GM18951 (cell line): Measurements from ENCODE around the gene UROS.
A peak's percentile ranks its signal among the peaks of the same experiment; 100 is the strongest.

Experiments
- POLR2A ChIP-seq: IDR thresholded peaks from 4 replicates; pipeline ENCODE4 v1.6.1; 2011; ENCODE audit warnings: mild to moderate bottlenecking; ENCODE audit not compliant: insufficient read length, insufficient read depth; ENCODE audit errors: extremely low read depth
- in situ Hi-C: fragments of 300-500 bp; cut with MboI; formaldehyde crosslinking; loops from one replicate; pipeline ENCODE4 v1.12.0; 2022; ENCODE audit warnings: low sequenced_read_pairs, mixed read lengths, inconsistent platforms; ENCODE audit not compliant: unreplicated experiment

The UROS gene

DNA sequence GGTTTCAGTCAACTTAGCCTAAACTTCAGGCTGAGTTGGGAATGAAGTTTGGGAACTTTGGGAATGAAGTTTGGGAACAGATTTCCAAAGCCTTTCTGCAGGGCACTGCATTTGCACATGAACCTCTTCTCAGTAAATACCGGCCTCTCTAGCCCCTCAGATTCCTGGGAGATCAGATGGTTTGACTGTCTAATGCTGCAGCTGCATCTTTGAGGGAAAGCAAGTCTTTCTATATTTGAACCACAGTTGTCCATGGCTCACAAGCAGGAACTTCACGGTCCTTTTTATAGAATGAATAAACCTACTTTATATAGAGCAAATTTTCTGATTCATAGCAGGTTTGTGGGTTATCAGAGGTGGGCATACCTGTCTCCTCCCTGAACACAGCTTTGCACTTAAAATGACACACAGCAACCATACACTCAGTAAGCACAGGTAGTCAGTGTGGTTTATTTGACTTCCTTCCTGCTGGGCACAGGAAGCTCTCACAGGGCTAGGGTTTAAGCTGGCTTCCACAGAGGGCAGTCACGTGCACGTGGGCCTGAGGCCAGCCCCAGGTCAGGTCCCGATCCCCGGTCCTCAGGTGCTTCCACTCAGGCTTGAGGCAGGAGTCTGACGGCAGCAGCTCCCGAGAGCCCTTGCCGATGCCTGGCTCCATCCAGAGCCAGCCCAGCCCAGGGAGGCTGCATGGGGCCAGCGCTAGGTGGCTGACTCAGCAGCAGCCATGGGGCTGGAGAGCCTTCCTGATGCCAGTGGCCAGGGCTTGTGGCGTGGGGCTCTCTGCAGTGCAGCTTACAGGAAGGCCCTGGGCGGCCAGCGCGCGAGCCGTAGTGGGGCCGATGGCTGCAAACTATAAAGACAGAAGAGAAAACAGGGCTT lies 34.7 kb downstream of the UROS start:
- no peak for TF ChIP-seq POLR2A
- in situ Hi-C loops = no loop called here

DNA sequence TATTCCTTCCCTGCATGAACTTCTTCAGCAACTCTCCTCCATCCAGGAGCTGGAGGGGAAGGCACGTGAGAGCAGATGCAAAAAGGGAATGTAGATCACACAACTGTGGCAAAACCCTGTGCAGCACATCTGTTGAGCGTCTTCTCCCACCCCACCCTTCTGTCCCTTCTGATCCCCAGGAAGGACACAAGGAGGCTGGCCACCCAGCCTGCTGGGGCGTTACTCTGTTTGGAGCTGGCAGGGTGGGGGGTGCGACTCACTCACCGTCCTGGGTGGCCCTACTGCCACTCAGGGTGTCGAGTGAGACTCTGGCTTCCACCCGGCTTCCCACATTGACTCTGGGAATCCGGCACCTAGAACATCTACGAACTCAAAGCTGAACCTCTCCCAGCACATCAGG lies 37.3 kb downstream of the UROS start:
- no peak for TF ChIP-seq POLR2A
- in situ Hi-C loops = no loop called here

DNA sequence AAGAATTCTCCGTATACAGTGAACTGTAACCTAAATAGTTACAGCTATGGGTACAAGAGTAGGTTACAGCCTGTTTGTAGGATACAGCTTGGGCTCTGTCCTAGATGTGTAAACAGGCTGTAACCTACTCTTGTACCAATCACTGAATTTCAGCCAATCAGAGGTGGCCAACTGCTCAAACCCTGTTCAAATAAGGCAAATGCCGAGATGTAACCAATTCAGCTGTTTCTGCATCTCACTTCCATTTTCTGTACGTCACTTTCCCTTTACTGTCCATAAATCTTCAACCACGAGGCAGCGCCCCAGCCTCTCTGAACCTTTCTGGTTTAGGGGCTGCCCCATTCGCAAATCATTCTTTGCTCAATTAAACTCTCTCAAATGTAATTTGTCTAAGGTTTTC lies 39.1 kb downstream of the UROS start:
- in situ Hi-C loops = no loop called here

GRCh38 chr10:125783408-125783807 lies 39.6 kb downstream of the UROS start:
- in situ Hi-C loops = no loop called here

More for the DNA sequence above, 39.1 kb downstream of the UROS start:
- peak; percentile 14 for TF ChIP-seq POLR2A

DNA sequence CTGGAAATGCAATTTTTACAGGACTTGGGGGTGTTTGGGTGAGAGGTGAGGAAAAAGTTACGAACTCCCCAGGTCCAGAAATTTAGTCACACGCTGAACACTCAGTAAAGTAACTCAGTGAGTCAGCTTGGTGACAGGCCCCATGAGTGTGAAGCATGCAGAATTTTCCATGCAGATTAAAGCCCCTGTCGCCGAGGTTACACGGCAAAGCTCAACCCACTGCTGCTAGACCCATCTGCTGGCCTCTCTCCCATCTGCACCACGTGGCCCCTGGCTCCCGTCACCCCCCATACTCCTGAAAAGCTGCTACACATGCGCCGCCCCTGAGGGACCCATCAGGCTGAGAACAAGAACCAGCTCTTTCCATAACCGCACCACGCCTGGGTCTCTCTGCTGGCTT lies 40.4 kb downstream of the UROS start:
- TF ChIP-seq POLR2A = no peak
- in situ Hi-C loops = no loop called here

More at GRCh38 chr10:125783408-125783807, 39.6 kb downstream of the UROS start:
- TF ChIP-seq POLR2A = no peak

DNA sequence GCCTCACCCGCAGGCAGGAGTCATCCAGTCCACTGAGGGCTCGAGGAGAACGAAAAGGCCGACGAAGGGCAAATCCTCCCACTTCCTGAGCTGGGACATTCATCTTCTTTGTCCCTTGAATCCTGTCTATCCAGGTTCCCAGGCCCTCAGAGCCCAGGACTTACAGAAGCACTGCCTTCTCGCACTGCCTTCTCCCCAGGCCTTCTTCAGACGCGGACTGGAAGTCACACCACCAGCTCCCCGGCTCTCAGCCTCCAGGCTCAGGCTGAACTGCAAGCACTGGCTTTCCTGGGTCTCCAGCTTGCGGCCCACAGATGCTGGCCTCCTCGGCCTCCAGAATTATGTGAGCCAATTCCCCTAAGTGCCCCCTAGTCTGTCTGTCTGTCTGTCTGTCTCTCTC lies 41.0 kb downstream of the UROS start:
- TF ChIP-seq POLR2A = no peak
- in situ Hi-C loops = no loop called here

- in situ Hi-C loops = no loop called here
- no peak for TF ChIP-seq POLR2A
These were observed 41.7 kb downstream of the UROS start for GRCh38 chr10:125781374-125781773.

DNA sequence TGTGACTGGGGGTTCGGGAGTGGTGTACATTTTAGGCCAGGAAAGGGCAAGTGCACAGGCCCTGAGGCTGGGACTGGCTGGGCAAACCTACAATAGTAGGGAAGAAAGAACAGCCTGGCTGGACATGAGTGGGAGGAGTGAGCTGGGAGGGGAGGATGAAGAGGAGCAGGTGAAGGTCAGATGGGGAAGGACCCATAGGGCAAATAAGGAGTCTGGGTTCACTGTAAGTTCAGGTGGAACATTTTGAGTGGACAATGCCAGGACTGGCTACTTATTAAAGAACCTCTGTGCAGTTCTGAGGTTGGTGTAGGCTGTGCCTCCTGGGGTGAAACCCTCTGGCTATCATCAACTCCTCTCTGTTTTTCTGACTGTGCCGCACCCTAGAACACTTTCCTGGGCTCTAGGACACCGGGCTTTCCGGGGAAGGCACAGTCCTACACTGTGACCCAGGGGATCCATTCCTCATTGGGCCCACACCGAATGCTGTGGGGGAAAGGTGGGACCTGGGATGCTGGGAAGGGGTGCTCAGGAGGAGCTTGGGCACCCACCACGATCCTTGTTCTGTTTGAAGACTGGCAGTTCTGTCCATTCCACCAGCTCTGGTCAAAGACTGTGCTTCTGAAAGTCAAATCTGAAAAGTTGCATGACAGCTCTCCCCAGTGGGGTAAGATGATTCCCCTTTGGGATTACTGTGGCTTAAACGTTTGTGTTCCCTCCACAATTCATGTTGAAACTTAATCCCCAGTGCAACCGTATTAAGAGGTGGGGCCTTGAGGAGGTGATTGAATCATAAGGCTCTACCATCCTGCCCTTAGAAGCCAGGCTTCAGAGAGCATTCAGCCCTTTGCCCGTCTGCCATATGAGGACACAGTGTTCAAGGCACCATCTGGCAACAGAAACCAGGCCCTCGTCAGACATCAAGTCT lies 43.4 kb downstream of the UROS start:
- in situ Hi-C loops = no loop called here
- no peak for TF ChIP-seq POLR2A

DNA sequence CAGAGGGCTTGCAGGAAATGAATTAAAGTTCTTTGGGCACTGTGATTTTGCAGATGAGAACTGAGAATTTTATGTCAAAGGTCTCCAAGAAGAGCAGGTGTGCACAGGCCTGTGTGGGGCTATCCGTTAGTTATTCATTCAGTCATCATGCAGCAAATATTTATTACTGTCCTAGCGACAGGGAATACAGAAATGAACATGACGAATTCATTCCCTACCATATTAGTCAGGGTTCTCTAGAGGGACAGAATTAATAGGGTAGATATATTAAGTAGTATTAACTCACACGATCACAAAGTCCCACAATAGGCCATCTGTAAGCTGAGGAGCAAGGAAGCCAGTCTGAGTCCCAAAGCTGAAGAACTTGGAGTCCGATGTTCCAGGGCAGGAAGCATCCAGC lies 44.5 kb downstream of the UROS start:
- in situ Hi-C loops = no loop called here
- no peak for TF ChIP-seq POLR2A

DNA sequence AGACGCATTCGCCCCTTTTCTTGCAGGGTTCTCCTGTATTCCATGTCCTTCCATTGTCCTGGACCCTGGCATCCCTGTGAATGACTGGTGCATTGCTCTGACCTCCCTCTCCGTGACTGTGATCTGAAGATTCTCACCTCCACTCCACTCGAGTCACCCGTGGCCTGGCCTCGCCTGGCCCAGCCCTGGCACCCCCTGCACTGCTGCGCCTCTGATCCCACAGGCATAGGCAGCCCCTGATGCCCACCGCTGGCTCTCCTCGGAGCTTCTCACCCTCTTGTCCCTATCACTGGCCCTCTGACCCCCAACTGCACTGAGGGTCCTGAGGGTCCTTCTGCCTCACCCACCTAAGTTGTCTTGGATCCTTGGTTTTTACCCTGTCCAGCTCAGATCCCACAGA lies 45.3 kb downstream of the UROS start:
- TF ChIP-seq POLR2A = no peak
- in situ Hi-C loops = no loop called here

DNA sequence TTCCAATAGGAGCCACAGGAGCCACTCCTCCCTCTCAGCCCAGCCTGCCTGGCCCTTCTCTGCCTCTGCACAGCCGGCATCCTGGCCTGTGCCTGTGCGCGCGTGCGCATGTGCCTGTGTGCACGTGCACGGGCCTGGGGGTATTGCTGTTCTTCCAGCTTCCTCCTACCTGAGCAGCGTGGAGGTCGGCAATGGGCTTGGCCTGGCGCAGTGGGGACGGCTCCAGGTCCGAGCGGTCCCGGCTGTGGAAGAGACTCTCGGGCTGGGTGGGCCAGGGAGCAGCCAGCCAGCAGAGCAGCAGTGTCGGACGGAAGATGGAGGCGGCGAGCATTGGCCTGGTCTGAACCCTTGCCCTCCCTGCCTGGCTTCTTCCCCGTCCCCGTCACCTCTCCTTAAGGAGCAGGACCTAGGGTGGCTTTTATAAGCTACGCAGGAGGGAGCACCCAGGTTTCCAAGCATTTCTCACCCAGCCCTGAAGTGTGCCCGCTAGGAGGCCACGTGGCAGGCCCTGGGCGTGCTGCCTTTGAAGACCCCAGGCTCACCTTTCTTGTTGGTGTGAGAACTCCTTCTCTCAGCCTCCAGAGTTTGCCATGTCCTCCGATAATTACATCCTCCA lies 47.5 kb downstream of the UROS start, which contains the start of gene MMP21:
TSS of gene MMP21 (minus strand) at position 331 of the 616 bp plus-strand sequence. CDS start at position 331, 0 bp downstream.
- in situ Hi-C loops = no loop called here
- TF ChIP-seq POLR2A = no peak

GRCh38 chr10:125774581-125775191 lies 48.4 kb downstream of the UROS start:
- TF ChIP-seq POLR2A = no peak
- in situ Hi-C loops = no loop called here
